ENCODE data around the gene RAD50.
A peak's percentile ranks its signal among the peaks of the same experiment; 100 is the strongest.
"Not testable (repeated sequence)": the region's sequence is repeated elsewhere in the genome, so short reads cannot be mapped to it uniquely, and the experiment has no call there.

The RAD50 gene

DNA sequence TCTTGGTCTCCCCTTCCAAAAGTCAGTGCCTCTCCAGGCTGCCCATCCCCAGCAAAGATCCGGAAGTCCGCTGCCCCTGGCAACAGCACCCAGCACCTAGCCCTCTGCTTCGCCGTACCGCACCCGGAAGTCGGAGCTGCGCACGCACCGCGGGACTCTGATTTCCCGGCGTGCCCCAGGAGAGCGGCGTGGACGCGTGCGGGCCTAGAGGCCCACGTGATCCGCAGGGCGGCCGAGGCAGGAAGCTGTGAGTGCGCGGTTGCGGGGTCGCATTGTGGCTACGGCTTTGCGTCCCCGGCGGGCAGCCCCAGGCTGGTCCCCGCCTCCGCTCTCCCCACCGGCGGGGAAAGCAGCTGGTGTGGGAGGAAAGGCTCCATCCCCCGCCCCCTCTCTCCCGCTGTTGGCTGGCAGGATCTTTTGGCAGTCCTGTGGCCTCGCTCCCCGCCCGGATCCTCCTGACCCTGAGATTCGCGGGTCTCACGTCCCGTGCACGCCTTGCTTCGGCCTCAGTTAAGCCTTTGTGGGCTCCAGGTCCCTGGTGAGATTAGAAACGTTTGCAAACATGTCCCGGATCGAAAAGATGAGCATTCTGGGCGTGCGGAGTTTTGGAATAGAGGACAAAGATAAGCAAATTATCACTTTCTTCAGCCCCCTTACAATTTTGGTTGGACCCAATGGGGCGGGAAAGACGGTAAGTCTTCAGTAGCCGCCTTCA is at the start of gene RAD50:
Gene RAD50 (plus strand): TSS at position 215 of the 715 bp plus-strand sequence. CDS start 348 bp downstream, at position 563.
- DNase-seq: peak; percentile 89

DNA sequence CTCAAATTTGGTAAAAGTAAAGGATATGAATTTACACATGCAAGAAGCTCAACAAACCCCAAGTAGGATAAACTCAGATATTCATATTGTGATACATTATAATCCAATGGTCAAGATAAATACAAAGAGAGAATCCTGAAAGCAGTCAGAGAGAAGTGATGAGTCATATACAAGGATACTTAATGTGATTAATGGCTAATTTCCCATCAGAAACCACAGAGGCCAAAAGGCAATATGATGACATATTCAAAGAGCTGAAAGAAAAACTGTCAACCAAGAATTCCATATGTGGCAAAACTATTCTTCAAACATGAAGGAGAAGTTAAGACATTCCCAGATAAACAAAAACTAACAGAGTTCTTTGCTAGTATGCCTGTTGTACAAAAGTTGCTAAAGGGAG is 46.7 kb upstream of the RAD50 start:
- no peak for DNase-seq

DNA sequence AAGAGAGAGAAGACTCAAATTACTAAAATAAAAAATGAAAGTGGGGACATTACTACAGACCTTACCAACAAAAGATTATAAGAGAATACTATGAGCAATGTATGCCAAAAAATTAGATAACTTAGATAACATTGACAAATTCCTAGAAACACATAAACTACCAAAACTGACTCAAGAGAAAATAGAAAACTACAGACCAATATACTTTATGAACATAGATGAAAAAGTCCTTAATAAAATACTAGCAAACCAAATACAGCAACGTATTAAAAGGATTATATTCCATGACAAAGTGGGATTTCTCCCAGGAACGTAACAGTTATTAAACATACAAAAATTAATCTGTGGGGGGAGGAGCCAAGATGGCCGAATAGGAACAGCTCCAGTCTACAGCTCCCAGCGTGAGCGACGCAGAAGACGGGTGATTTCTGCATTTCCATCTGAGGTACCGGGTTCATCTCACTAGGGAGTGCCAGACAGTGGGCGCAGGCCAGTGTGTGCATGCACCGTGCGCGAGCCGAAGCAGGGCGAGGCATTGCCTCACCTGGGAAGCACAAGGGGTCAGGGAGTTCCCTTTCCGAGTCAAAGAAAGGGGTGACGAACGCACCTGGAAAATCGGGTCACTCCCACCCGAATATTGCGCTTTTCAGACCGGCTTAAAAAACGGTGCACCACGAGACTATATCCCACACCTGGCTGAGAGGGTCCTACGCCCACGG is 43.0 kb upstream of the RAD50 start:
- not testable (repeated sequence) for DNase-seq

DNA sequence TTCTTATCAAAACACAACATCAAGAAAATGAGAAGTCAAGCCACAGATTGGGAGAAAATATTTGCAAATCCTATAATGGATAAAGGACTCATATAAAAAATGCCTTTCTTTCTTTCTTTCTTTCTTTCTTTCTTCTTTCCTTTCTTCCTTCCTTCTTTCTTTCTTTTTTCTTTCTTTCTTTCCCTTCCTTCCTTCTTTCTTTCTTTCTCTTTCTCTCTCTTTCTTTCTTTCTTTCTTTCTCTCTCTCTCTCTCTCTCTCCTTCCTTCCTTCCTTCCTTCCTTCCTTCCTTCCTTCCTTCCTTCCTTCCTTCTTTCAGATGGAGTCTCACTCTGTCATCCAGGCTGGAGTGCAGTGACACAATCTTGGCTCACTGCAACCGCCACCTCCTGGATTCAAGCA is 34.7 kb upstream of the RAD50 start:
- not testable (repeated sequence) for DNase-seq

DNA sequence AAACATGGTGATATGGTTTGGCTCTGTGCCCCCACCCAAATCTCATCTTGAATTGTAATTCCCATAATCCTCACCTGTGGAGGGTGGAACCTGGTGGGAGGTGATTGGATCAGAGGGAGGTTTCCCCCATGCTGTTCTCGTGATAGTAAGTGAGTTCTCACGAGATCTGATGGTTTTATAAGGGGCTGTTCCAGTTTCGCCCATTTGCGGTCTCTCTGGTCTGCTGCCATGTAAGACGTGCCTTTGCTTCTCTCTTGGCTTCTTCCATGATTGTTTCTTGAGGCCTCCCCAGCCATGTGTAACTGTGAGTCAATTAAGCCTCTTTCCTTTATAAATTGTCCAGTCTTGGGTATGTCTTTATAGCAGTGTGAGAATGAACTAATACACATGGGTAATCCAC is 31.9 kb upstream of the RAD50 start:
- DNase-seq: not testable (repeated sequence)

DNA sequence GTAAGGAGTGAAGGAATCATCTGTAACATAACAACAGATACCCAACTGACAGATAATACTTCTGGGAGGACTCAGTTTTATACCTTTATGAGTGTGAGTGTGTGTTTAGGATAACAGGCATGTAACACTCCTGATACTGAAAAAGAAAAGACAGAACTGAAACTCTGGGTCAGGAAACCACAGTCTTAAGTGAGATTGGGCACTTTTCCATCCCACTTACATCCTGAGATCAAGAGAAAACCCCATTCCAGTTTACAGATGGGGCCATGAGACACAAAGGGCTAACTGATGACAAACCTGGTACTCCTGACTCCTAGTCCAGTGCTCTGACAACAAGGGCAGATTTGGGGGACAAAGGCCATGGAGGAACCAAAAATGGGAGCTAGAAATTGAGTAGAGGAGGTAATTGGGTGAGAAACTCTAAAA is 31.5 kb upstream of the RAD50 start:
- DNase-seq: no peak

DNA sequence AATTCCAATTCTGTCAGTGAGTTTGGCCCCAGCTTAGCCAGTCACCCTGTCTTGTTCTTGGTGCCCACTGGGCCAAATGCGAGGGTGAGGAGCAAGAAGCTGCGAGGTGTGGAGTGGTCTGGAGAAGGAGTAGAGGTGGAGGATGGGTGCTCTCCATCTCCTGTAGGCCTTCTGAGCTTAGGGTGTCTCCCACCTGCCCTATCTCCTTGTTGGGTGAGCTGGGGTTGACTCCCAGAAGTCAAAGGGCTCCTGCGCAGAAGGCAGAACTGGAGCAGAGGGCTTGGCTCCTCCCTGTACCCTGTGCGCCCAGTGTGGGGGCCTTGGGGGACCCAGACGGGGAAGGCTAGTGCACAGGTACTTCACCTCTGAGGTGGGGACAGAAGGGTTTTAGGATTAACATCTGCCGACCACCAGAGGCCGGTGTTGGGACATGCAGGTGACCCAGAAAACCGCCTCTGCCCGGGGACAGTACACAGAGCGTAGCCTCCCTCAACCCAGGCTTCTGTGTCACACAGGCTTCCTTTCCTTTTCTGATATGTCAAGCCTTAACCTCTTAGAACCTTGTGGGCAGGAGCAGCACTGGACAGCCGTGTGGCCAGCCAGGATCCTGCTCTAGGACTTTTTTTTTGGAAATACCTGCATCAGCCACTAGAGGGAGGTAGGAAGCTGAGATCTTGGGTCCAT is 30.3 kb upstream of the RAD50 start:
- peak; percentile 21 for DNase-seq

DNA sequence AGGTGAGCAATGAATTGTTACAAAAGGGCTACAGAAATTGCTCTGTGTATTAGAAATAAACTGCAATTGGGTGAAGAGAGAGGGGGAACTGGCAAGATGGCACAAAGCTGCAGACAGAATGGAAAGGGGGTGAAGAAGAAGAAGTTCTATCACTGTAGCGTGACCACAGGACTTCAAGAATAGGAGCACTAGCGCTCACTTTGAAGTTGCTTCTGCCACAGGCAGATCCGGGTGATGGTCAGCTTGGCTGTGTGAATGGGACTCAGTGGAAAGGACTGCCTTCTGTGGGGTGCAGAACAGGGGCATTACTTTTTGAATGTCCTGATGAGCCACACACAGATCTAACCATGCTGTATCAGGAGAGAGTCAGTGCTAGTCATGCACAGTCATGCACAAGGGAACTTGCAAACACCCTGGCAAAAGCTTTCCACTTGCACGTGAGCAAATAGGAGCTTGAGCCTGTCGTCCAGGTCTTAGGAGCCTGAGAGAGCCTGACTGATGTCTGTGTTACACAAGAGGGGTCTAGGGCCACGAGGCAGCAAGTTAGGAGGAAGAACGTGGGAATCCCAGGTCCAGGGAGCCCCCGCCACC is 29.7 kb upstream of the RAD50 start:
- no peak for DNase-seq

DNA sequence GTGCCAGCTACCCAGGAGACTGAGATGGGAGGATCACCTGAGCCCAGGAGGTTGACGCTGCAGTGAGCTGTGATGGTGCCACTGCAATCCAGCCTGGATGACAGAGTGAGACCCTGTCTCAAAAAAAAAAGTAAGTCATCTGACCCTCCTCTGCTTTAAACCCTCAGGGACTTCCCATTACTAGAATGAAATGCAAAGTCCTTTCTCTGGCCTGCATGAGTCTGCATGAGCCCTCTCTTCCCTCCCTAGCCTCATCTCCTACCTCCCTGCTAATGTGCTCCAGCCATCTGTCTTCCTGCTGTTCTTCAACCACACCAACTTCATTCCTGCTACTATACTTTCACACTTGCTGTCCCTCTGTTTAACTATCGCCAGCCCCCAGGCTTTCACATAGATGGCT is 28.8 kb upstream of the RAD50 start:
- DNase-seq: no peak

DNA sequence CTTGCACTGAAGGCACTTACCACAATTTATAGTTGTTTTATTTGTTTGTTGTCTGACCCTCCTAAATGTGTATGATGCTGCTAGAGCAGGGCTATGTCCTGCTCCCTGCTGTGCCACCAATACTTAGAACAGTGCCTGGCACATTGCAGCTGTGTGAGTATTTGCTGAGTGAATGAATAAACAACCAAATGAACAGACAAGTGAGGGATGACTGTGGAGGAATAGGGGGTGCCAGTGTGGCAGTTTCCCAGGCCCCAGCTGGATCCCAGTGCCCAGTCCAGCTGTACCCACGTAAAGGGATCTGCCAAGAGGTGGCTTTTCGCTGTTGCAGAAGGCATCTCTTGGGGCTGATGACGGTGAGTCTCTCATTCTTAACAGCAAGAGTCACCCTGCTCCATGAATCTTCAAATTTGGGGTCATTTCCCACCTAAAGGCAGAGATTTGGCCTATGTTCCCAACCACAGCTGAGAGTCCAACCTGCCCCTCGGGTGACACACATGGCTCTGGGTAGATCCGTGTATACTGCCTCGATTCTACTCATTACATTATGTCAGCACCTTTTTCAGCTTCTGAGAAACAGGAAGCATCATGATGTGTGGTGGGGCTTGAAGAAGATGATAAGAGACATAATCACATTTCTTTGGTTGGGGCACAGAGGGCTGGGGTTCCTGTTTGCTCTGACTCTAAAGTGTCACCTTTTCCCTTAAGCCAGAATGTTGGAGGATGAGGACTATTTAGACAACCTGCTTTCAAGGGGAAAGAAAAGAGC is 27.7 kb upstream of the RAD50 start:
- DNase-seq: no peak

DNA sequence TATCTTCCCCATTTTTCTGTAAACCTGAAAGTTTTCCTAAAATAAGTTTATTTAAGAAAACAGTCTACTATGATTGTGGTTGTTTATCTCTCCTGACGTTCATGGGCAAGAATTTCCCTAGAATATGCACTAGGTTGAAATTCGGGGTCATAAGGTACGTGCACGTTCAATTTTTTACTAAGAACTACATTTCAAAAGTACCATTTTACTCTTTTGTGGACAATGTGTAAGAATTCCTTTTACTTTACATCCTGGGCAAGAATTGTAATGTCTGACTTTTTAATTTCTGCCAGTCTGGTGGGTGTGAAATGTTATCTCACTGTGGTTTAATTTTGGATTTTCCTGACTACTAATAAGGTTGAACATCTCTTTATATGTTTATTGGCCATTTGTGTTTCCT is 25.8 kb upstream of the RAD50 start:
- no peak for DNase-seq

DNA sequence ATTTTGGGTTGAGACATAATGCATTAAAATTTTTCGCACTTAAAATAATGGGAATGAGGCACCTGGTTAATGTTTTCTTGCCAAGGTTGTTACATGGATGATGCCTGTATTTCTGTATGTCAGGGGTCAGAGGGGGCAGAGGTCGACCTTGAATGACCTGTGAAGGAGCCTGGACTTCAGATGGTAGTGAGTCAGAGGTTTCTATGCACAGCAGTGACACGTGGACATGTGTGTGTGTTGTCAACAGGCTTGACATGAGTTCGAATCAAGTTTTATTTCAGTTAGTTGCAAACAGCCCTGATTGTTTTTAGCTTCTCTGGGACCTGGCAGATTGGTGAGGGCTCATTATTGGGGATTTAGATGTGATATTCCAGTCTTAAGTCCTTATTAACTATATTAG is 17.1 kb upstream of the RAD50 start:
- DNase-seq: no peak

DNA sequence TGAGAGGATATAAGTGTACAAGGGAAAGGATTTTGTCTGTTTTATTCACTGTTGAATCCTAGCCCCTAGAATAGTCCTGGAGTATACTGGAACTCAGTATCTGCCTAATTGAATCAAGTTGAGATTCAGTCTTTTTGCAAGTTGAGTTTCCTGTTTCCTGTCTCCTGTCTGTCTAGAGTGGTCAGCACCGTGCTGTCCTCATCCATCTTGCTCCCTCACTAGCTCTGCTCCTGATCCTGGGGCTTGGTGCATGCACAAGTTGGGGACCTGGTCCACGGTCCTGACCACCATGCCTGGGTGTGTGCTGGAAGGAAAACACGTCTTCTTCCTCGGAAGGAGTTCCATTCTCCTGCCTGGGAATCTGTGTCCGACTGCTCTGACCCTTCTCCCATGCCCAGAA is 16.6 kb upstream of the RAD50 start:
- no peak for DNase-seq

DNA sequence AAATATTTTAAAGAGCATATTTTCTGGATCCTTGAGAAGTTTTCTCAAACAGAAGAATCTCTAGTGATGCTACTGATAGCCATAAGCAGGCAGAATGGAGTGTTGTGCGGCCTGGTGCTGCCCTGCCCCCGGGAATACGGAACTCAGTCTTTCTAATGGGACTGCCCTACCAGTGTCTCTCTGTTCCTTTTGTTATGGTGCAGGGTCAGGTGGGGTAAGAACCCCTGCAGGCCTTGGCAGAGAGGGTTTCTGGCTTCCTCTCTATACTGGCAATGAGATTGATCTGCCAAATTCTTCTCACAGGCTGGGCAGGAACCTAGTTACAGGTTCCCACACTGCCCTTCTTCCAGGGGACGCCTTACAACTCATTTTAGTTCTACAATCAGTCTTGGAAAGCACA is 16.0 kb upstream of the RAD50 start:
- DNase-seq: no peak

DNA sequence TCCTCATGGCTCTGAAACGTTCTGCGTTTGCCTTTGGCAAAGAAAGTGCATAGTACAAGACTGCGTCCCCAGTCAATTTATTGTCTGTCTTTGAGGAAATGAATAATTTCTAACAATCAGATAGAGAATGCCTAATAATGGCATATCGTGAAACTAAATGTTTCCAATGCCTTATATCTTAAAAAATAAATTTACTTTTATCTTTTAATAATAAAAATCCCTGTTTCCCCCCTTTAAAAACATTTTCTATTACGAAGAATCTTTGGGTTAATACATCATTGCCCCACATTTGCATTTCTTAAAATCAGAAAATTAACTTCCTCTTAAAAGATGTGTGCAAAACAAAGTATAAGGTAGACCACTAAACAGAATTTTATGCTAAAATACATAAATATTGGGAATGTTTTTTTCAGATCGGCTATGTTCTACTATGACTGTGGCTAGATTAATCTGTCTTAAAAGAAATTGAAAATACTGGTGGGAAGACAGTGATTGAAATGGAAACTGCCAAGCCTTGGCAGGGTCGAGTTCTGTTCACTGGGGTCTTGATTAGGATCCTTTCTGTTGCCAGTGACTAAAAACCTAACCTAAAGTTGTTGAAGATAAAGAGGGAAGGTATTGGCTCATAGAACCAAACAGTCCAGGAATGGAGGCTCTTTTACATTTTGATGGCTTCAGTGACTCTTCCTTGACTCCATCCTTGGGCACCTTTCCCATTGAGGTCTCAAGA is 13.1 kb upstream of the RAD50 start, which contains the start of gene IL5:
Gene IL5 (minus strand): TSS at position 51 of the 730 bp plus-strand sequence. CDS start 44 bp downstream, at position 7.
- DNase-seq: no peak

DNA sequence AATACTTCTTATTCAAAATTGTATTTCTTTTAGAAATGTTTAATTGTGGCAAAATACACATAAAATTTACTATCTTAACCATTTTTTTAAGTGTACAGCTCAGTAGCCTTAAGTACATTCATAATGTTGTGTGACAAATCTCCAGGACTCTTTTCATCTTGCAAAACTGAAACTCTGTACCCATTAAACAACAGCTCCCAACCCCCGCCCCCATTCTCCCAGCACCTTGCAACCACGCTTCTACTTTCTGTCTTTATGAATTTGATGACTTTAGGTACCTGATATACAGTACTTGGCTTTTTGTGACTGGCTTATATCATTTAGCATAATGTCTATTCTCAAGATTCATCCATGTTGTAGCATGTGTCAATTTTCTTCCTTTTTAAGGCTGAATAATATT is 10.7 kb upstream of the RAD50 start:
- DNase-seq: no peak

DNA sequence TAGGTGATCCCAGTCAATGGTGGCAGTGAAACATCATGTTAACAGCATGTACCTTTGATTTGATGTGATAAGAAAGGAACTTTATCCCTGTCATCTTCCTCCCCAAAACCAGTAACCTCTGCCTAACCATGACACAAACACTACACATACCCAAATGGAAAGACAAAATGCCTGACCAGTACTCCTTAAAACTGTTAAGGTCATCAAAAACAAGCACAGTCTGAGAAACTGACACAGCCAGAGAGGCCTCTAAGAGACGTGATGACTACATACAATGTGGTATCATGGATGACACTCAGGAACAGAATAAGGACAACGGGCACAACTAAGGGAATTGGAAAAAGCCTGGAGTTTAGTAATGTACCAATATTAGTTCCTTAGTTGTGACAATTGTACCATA is 9.5 kb upstream of the RAD50 start:
- DNase-seq: no peak

DNA sequence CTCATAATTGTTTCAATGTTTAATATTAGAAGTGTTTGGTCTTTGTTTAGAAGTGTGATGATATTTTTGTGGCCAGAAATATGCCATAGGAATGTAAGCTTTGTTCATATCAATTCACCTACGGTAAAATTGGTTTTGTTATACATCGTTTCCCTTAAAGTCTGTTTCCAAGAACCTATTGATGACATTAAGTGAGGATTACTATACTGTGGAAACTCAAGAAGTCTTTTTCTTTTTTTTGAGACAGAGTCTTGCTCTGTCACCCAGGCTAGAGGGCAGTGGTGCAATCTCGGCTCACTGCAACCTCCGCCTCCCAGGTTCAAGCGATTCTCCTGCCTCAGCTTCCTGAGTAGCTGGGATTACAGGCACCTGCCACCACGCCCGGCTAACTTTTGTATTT is 7.9 kb upstream of the RAD50 start:
- not testable (repeated sequence) for DNase-seq

DNA sequence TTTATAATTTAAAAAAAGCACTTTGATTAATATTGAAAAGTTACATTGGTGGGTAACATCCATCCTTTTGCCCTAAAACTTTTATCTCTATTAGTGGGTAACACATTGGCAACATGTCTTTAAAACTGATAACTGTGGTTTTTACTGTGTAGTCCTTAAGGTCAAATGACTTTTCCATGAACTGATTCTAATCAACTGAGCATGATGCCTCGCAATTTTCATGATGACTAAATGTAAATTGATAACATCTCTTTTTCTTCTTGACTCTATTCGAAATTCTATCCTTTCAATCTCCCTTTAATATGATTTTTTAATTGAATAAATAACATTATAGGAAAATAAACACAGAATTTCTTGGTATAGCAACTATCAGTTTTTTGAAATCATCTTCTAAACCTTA is 7.2 kb upstream of the RAD50 start:
- no peak for DNase-seq

DNA sequence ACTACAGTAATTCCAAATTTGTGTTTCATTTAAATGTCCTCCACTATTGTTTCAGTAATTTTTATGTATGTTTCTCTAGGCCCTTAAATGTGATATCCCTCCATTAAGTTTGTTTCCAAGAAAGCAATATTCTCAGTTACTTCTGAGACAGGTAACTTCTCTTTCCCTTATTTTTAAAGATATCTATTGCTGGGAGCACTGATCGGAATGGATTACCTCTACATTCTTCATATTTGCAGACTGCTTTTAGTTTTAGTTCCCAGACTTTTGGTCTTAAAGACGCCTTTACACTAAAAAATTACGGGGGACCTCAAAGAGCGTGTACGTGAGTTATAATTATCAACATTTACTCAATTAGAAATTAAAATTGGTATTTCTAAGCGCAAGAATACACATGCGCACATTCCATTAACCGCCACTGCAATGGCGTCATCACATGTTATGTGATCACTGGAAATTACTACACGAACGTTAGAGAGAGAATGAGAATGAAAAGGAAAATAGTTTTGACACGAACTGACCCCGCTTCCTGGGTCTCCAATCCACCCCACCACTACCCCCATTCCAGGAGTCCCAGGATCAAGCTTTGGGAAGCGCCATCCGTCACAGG is 519 bp upstream of the RAD50 start:
- DNase-seq: peak; percentile 76

DNA sequence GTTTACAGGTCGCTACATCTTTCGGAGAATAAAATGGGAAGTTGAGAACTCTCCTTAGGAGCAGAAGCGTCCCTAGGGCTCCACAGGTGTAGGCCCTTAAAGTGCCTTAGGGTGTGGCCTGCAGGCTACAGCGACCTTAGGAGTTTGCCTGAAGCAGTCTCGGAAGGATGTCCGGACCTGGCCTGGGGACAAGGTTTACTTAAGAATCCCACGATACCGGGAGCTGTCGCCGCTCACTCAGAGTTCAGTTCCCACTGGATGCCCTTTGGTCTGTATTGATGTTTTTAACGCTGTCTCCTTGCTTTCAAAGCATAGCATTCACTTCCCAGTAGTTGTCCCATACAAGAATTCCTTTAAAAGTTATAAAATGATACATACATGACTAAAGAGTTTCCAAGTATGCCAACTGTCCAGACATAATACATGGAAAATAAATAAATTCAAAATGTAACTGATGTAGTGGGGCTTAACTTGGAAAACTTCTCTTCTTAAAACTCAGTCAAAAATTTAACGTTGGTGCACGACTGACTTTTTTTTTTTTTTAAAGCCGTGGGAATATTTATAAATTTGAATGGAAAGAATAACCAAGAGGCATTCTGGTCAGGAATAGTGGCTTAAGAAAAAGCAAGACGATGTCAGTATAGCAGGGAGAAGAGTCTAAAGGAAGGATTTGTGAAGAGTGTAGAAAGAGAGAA is 848 bp downstream of the RAD50 start:
- DNase-seq: no peak
